SKM-1 (cell line): ENCODE results near the gene CACNB3.
"Not testable (repeated sequence)": the region's sequence is repeated elsewhere in the genome, so short reads cannot be mapped to it uniquely, and the experiment has no call there.

ENCODE experiments used
- DNase-seq: peaks from one replicate; lab custom pipeline; 2025; ENCODE audit not compliant: unreplicated experiment; lab: John Stamatoyannopoulos, UW

Gene CACNB3

GRCh38 chr12:48854488-48854887, 36.2 kb downstream of the CACNB3 start:
- no peak for DNase-seq

GRCh38 chr12:48854932-48855331, 36.6 kb downstream of the CACNB3 start:
- not testable (repeated sequence) for DNase-seq

GRCh38 chr12:48856379-48856778, 38.1 kb downstream of the CACNB3 start:
- DNase-seq: no peak

- DNase-seq: no peak
Observed at GRCh38 chr12:48857278-48857994, 39.1 kb downstream of the CACNB3 start.

- no peak for DNase-seq
Observed at GRCh38 chr12:48858043-48858442, 39.7 kb downstream of the CACNB3 start.

GRCh38 chr12:48859607-48860006, 41.3 kb downstream of the CACNB3 start:
- no peak for DNase-seq

GRCh38 chr12:48860236-48860635, 41.9 kb downstream of the CACNB3 start:
- not testable (repeated sequence) for DNase-seq

- no peak for DNase-seq
Observed at GRCh38 chr12:48861111-48861510, 42.8 kb downstream of the CACNB3 start.

GRCh38 chr12:48862760-48863159, 44.5 kb downstream of the CACNB3 start:
- no peak for DNase-seq

GRCh38 chr12:48863291-48863690, 45.0 kb downstream of the CACNB3 start:
- no peak for DNase-seq

GRCh38 chr12:48865281-48866051, 47.2 kb downstream of the CACNB3 start, which contains the start of gene RND1:
Gene RND1, minus strand, starts transcription at chr12:48865870. Its CDS starts 103 bp downstream, at chr12:48865767.
- peak; percentile 41 for DNase-seq

- DNase-seq: no peak
Observed at GRCh38 chr12:48866052-48866711, 47.9 kb downstream of the CACNB3 start.

- DNase-seq: no peak
Observed at GRCh38 chr12:48868451-48868850, 50.2 kb downstream of the CACNB3 start.

- no peak for DNase-seq
Observed at GRCh38 chr12:48869191-48869590, 50.9 kb downstream of the CACNB3 start.

GRCh38 chr12:48873096-48873495, 54.8 kb downstream of the CACNB3 start:
- no peak for DNase-seq

- not testable (repeated sequence) for DNase-seq
Observed at GRCh38 chr12:48873534-48873933, 55.2 kb downstream of the CACNB3 start.

GRCh38 chr12:48875944-48876515, 57.7 kb downstream of the CACNB3 start:
- no peak for DNase-seq
